HUES64 (cell line): Measurements from ENCODE around the gene MMADHC.
"Not testable (repeated sequence)": the region's sequence is repeated elsewhere in the genome, so short reads cannot be mapped to it uniquely, and the experiment has no call there.

Source experiments
- H3K27ac ChIP-seq: 2 replicates; pipeline ENCODE4 v1.7.0; 2013; ENCODE audit warnings: low read depth, low read length, inconsistent platforms
- H3K27me3 ChIP-seq: 2 replicates; pipeline ENCODE4 v1.6.1; 2013; ENCODE audit warnings: mild to moderate bottlenecking, low read length; ENCODE audit not compliant: insufficient read depth
- H3K36me3 ChIP-seq: 2 replicates; pipeline ENCODE4 v1.6.1; 2013; ENCODE audit warnings: mild to moderate bottlenecking, low read length; ENCODE audit not compliant: insufficient read depth
- H3K4me1 ChIP-seq: 2 replicates; pipeline ENCODE4 v1.6.1; 2013; ENCODE audit warnings: mild to moderate bottlenecking, low read length, moderate library complexity; ENCODE audit not compliant: insufficient read depth
- H3K4me3 ChIP-seq: 2 replicates; pipeline ENCODE4 v1.5.1; 2013; ENCODE audit warnings: mild to moderate bottlenecking, low read length, moderate library complexity
- H3K9ac ChIP-seq: 2 replicates; pipeline ENCODE4 v1.6.1; 2013; ENCODE audit warnings: mild to moderate bottlenecking, low read depth, low read length
- H3K9me3 ChIP-seq: 2 replicates; pipeline ENCODE4 v1.6.1; 2013; ENCODE audit warnings: low read depth, low read length; ENCODE audit not compliant: insufficient read depth
- WGBS: fragments of 150-250, 120-280 bp; methylation state at CpG from one replicate; pipeline ENCODE4 v1.1.7; 2013; ENCODE audit warnings: missing lambda C conversion rate; 5-methylcytosine and 5-hydroxymethylcytosine counted together

The MMADHC gene

GRCh38 chr2:149568138-149568537 lies 19.4 kb downstream of the MMADHC start:
- Histone ChIP-seq H3K4me3 (no peak overlapping the region), H3K9me3 (no peaks in the 10 kb centered on the region), H3K9ac (no peak overlapping the region), H3K27ac (no peak overlapping the region), H3K36me3 (peaks cover 71% of the 10 kb centered on the region), H3K27me3 (no peaks in the 10 kb centered on the region), H3K4me1 (no peaks in the 10 kb centered on the region)
- 95% methylated on average over 3 of the region's 3 CpGs for WGBS

DNA sequence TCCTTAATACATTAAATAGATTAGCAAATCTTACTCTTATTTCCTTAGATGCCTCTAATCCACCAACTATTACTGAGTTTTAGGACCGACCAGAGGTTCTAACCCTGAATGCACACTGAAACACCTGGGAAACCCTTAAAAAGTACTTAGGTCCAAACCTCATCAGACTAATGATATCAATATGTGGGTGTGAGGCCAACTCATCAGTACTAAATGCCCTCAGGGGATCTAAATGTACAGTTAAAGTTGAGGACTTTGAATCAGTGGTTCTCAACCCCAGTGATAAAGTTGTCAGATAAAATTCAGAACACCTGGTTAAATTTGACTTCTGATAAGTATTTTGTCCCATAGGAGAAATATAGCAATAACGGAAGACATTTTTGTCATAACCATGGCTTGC lies 20.9 kb downstream of the MMADHC start:
- H3K4me3 ChIP-seq = no peak overlapping the region
- WGBS = 93% methylated on average over 2 of the region's 2 CpGs

DNA sequence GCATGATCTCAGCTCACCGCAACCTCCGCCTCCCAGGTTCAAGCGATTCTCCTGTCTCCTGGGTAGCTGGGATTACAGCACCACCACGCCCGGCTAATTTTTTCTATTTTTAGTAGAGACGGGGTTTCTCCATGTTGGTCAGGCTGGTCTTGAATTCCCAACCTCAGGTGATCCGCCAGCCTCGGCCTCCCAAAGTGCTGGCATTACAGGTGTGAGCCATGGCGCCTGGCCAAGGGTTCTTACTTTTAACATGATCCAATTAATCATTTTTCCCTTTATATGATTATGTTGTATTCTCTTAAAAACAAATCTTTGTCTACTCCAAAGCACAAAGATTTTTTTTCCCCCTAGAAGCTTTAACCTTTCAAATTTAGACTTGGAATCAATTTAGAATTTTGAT lies 21.9 kb downstream of the MMADHC start:
- H3K9me3 ChIP-seq, H3K27ac ChIP-seq, H3K4me3 ChIP-seq, H3K9ac ChIP-seq, H3K27me3 ChIP-seq, H3K4me1 ChIP-seq: not testable (repeated sequence)
- peaks cover 47% of the 10 kb centered on the region for H3K36me3 ChIP-seq
- WGBS = 96% methylated on average over 9 of the region's 9 CpGs

More for the DNA sequence above, 20.9 kb downstream of the MMADHC start:
- Histone ChIP-seq H3K27ac (no peak overlapping the region), H3K9me3 (no peaks in the 10 kb centered on the region), H3K9ac (no peak overlapping the region), H3K4me1 (no peaks in the 10 kb centered on the region), H3K36me3 (peaks cover 56% of the 10 kb centered on the region), H3K27me3 (no peaks in the 10 kb centered on the region)

DNA sequence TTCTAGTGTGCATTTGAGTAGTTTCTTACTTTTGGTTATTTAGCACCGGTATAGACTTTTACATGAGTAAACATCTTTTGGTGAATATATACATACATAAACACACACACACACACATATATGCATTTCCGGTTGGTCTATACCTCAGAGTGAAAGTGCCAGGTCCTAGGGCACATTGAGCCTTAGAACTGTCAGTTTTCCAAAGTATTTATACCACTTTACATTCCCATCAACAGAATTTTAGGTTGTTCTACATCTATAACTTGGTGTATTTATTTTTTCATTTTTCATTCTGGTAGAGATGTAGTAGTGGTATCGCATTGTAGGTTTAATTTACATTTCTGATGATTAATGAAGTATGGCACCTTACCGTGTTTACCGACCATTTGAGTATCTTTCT lies 22.6 kb downstream of the MMADHC start:
- H3K9me3 ChIP-seq = no peaks in the 10 kb centered on the region
- H3K27ac ChIP-seq = no peak overlapping the region
- WGBS = 92% methylated on average over 4 of the region's 5 CpGs
- H3K27me3 ChIP-seq = no peaks in the 10 kb centered on the region
- no peaks in the 10 kb centered on the region for H3K4me1 ChIP-seq
- no peak overlapping the region for H3K4me3 ChIP-seq
- H3K9ac ChIP-seq = no peak overlapping the region
- H3K36me3 ChIP-seq = peaks cover 40% of the 10 kb centered on the region

DNA sequence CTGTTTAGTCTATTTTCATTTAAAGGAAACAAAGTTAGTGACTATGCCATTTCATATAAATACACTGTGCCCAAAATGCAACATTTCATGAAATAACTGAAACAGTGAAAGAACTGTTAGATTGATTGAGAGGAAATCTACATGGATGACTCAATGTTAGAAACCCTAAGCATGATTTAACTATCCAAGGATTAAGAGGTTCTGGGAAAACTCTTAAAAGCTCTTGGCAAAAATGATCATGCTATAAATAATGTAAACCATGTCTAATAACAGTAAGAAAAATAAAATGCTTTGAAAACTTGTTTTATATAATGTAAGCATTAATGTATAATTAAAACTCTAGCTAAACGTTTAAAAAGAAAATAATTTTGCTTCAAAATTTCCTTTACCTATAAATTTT lies 23.5 kb downstream of the MMADHC start:
- Histone ChIP-seq H3K27ac (no peak overlapping the region), H3K4me1 (no peaks in the 10 kb centered on the region), H3K27me3 (no peaks in the 10 kb centered on the region), H3K9ac (no peak overlapping the region), H3K9me3 (no peaks in the 10 kb centered on the region), H3K4me3 (no peak overlapping the region), H3K36me3 (peaks cover 31% of the 10 kb centered on the region)
- no CpG with 5 or more reads among the region's 1 CpG for WGBS

DNA sequence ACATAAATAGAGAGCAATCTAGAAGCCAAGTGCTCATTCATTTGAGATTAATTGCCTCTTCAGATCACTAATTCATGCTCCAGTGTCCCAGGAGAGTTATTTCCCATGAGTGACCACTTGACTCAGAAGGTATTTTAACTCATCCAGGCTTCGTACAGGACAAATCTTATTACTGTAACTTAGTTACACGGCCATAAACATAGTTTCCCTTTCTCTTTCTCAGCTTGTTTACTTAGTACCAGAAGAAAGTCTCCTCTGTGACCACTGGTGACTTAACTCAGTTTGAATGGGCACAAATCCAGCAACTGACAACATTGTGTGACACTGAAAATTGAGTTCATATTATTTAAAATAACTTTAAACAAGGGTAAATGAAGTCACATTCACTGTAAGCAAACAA lies 25.3 kb downstream of the MMADHC start:
- peaks cover 14% of the 10 kb centered on the region for H3K36me3 ChIP-seq
- H3K27ac ChIP-seq = no peak overlapping the region
- H3K9me3 ChIP-seq = no peaks in the 10 kb centered on the region
- no peak overlapping the region for H3K9ac ChIP-seq
- H3K27me3 ChIP-seq = no peaks in the 10 kb centered on the region
- H3K4me1 ChIP-seq = no peaks in the 10 kb centered on the region
- no peak overlapping the region for H3K4me3 ChIP-seq
- 76% methylated on average over 2 of the region's 2 CpGs for WGBS

GRCh38 chr2:149561309-149561926 lies 26.2 kb downstream of the MMADHC start:
- no peaks in the 10 kb centered on the region for H3K9me3 ChIP-seq
- no peak overlapping the region for H3K27ac ChIP-seq

GRCh38 chr2:149559341-149560068 lies 28.1 kb downstream of the MMADHC start:
- no peaks in the 10 kb centered on the region for H3K9me3 ChIP-seq
- H3K4me3 ChIP-seq = no peak overlapping the region
- no peaks in the 10 kb centered on the region for H3K27me3 ChIP-seq
- no peak overlapping the region for H3K9ac ChIP-seq
- H3K36me3 ChIP-seq = no peaks in the 10 kb centered on the region
- H3K27ac ChIP-seq = no peak overlapping the region
- 72% methylated on average over 3 of the region's 5 CpGs for WGBS
- H3K4me1 ChIP-seq = no peaks in the 10 kb centered on the region

More at GRCh38 chr2:149561309-149561926, 26.2 kb downstream of the MMADHC start:
- peaks cover 4% of the 10 kb centered on the region; the same call in 1 of the 2 replicates for H3K36me3 ChIP-seq
- no peak overlapping the region for H3K4me3 ChIP-seq
- H3K4me1 ChIP-seq = no peaks in the 10 kb centered on the region
- no peak overlapping the region for H3K9ac ChIP-seq
- no peaks in the 10 kb centered on the region for H3K27me3 ChIP-seq

DNA sequence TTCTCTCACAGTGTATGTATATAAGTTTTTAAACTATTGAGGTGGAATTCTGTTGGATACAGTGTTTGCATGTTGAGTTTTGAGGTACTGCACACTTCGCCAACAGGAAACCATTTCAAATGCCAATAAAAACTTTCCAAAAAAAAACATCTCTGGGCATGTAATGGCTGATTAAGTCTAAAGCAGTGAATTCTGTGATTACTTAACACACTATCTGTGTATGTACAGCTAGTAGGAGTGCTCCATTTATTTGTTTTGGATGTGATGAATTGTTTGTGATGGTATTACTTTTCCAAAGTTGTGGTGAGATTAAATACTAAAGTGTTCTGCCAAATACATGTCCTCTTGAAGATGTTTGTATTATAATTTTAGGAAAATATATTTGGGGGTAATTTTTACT lies 31.1 kb downstream of the MMADHC start:
- no peaks in the 10 kb centered on the region for H3K4me1 ChIP-seq
- H3K9ac ChIP-seq = no peak overlapping the region
- H3K9me3 ChIP-seq = peaks cover 4% of the 10 kb centered on the region; the same call in 1 of the 2 replicates
- no CpG with 5 or more reads among the region's 1 CpG for WGBS
- no peaks in the 10 kb centered on the region for H3K27me3 ChIP-seq
- H3K36me3 ChIP-seq = no peaks in the 10 kb centered on the region
- no peak overlapping the region for H3K4me3 ChIP-seq
- H3K27ac ChIP-seq = no peak overlapping the region

DNA sequence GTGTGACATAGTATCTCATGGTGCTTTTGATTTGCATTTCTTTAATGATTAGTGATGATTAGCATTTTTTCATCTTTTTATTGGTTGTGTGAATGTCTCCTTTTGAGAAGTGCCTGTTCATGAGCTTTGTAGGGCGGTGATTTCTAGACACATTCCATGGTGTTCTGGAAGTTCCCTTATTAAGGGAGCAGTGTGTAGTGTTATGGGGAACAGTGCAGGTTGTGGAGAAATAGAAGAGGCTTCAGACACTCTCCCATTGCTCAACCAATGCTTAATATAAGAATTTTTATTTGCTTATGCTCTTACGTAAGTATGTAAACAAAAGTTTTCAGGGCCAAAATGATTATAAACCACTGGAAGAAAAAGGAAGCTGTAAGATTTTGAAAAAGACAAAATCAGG lies 34.7 kb downstream of the MMADHC start:
- 97% methylated on average over 2 of the region's 2 CpGs for WGBS
- no peaks in the 10 kb centered on the region for H3K4me1 ChIP-seq

GRCh38 chr2:149552226-149552625 lies 35.3 kb downstream of the MMADHC start:
- Histone ChIP-seq H3K4me3 (no peak overlapping the region), H3K36me3 (no peaks in the 10 kb centered on the region), H3K27ac (no peak overlapping the region), H3K27me3 (no peaks in the 10 kb centered on the region), H3K9me3 (peaks cover 7% of the 10 kb centered on the region; the same call in 1 of the 2 replicates), H3K9ac (no peak overlapping the region), H3K4me1 (no peaks in the 10 kb centered on the region)
- 99% methylated on average over 3 of the region's 4 CpGs for WGBS

More for the DNA sequence above, 34.7 kb downstream of the MMADHC start:
- H3K27ac ChIP-seq = no peak overlapping the region
- peaks cover 7% of the 10 kb centered on the region; the same call in 1 of the 2 replicates for H3K9me3 ChIP-seq
- H3K4me3 ChIP-seq = no peak overlapping the region
- H3K36me3 ChIP-seq = no peaks in the 10 kb centered on the region
- no peaks in the 10 kb centered on the region for H3K27me3 ChIP-seq
- no peak overlapping the region for H3K9ac ChIP-seq
